GM19372 (cell line): ENCODE measurements around the gene RETREG1.

Experiments used
- ATAC-seq: cut with Tn5 transposase; IDR thresholded peaks from one replicate; pipeline ENCODE4 v1.9.1; 2021; ENCODE audit warnings: mild to moderate bottlenecking, low read depth, moderate library complexity; ENCODE audit not compliant: unreplicated experiment

RETREG1 gene

DNA sequence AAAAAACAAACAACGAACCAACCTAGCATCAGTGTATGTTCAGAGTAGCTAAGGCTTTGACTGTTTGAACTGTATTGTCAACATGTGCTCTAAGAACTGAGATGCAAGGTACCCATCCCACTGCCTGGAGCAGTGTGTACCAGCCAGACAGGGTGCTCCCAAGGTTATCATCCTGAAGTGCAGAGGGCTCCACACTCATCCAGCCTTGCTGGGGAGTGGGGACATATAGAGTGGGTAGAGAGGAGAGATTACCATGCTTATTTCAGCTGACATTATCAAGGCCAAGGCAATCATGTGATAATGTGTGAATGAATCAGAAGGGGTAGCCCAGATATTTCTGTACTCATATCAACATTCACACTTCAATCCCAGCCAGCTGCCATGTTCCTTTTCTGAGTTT is 82.5 kb downstream of the RETREG1 start:
- no peak for ATAC-seq

DNA sequence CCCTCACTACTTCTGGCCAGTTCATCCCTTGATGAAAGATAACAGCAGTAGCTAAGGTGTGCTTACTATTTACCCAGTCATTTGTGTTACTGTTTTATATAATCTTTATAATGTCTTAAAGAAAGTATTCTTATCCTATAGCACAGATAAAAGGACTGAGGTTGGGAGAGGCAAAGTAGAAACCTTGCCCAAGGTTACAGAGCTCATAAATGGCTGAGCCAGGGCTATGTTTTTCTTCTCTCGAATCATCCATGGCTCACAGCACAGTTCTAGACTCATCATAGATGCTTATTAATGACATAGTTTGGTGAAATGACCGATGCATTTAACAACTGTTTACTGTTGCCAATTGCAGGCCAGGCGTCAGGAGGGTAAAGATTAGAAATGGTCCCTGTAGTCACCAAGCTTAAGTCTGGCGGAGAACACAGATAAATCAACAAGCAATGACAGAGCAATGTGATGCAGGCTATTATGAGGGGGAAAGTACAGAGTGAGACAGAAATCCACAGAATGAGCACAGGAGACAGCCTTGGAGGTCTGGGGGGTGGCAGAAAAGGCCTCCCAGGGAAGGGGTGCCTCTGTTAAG is 85.6 kb downstream of the RETREG1 start:
- no peak for ATAC-seq

DNA sequence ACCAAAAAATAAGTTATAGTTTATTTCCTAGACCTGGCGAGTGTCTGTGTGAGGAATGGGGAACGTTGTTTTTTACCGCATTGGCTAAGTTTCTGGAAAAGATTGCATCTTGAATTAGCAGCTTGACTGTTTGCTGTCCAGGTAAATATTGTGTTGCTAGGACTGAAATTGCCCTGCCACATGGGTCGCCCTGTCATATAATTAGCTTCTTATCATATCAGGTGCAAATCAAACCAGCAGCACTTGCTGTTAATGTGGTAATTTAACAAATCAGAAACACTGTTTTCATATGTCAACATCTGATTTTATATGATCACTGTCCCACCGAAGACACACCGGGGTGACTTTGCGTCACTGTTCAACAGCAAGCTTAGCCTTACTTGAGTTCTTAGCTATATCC is 87.5 kb downstream of the RETREG1 start:
- ATAC-seq: no peak

DNA sequence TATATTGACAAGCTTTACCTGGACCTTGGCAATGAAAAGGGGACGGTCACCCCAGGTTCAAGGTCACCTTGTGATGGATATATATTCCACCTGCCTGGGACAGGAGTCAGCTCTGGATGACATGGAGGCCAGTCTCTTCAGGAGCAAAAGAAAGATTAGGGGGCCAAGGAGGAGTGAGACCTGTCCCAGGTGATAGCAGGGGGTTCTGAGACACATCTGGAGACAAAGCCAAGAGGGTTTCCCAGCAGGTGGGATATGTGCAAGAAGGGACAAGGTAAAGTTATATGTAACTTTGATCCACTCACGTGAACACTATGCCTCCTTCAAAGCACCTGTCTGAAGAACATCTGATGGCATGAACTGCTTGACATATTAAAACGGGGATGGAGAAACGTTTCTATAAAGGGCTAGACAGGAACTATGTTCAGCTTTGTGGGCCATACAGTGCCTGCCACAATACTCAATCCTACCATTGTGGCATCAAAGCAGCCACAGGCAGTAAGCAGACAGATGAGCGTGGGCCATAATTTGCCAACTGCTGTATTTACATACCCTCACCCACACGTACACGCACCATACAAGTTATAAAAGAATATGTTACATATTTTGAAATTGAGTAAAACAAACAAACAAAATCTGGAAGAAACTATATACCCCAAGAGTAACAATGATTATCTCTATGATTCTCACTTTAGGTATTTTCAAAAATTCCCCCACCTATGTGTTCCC is 88.3 kb downstream of the RETREG1 start:
- ATAC-seq: no peak

DNA sequence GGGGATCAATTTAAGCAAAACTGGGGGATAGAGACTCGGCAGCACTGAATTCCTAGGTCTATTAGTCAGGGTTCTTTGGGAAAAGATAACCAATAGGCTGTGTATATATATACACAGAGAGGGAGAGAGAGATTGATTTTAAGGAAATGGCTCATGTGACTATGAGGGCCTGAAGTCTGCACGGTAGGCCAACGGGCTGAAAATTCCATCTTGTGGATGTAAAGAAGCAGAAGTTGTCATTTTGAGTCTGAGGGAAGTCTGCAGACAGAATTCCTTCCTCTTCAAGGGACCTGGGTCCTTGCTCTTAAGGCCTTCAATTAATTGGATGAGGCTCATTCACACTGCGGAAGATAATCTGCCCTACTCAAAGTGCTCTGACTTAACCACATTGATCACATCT is 91.1 kb downstream of the RETREG1 start:
- no peak for ATAC-seq

DNA sequence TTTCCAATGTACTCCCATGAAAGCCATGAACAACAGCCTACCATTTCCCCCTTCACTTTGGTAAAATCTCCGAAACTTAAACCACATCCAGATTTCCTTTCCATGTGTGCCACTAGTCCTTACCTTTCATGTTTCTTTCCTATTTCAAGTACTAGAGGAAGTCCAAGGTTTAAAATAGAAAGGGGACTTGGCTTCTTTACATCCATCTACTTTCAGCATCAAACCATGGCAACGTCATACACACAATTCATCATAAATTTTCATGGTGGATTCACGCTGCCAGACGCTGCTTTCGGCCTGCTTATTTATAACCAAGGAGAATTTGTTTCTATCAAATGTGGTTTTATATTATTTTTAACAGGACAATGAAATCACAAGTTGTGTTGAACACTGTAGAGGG is 92.5 kb downstream of the RETREG1 start:
- ATAC-seq: no peak

DNA sequence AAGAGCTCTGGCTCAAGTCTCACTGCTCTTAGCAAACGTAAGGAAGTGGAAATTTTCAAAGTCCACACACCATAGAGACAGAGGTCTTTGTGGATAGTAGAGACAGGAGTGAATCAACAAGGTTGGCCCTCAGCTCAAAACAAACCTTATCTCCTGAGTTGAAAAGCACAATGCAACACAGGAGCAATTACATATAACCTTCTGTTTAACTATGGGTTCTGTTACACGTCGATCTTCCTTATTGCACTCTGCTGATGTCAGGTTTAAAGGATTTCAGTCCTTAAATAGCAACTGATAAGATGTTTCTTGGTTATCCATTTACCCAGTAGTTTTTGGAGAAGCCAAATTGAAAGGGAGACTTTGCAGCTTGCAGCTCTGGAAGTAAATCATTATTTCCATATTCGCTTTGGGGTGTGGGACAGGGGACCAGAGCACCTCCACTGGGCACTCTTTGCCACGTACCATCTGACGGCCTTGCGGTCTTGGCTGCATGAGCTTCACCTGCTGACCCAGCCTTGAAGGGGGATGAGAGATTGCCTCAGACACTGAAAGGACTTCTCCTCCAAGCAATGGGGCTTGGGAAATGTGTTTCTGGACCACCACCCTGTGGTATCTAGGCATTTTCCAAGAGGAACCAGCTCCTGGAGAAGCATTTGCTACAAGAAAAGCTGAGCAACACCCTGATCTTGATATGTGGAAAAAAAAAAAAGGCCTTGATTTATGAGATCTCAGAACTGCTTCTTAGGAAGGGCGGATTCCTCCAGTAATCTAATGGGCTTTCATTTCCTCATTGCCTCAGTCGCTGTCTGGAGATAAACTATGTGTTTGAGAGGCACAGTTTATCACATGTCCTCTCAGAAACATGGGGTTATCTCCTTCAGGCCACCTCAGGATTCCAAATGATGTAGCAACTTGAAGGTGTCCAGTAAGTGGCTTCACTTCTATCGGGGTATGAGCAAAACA is 95.0 kb downstream of the RETREG1 start:
- no peak for ATAC-seq

DNA sequence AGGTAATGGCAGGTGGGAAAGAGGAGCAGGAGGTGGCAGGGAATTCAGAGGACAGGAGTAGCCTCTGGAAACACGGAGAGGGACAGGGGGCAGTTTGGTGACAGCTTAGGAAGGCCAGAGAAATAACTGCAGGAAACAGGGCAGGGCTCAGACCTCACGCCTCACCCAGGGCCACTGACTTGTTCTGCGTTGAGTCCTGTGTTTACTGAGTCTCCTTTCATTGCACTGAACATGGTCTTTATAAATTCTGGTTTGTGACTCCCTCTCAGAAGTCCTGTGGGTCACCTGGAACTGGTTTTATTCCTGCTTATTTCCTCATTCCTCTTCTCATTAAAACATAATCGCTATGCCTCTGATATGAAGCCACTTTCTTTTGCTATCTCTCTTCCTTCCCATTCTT is 96.0 kb downstream of the RETREG1 start:
- no peak for ATAC-seq

DNA sequence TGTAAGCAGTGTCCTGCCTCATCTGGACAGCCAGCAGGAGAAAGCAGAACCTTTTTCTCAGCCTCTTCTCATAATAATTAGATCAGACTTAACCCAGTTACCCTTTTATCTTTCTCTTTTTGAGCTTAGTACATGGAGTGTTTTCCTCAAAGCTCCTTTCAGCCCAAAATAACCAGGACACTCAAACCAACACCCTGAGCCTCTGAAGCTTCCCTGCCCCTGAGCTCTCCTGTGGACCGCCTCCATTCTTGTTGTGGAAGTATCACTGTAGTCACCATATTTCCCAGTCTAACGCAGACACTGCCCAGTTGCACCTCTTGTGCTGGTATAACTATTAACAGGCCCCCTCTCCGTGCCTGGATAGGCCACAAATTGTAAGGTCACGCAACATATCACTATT is 97.4 kb downstream of the RETREG1 start:
- ATAC-seq: no peak

DNA sequence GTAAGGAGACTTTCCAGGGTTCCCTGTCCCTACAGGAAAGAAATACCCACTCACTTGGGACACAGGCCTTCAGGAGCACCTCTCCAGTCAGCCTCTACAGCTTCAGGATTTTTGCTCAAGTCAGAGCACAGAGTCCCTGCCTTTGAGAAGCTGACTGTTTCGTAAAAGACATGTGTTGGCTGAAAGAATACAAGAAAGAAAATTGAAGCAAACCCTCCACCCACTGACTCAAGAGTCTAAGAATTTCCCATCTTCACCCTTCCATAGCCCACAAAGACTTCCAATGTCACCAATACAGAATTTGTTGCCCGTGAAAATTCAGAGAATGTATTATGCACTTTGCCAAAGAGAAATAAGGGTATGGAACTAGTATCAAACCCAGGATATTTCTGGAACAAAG is 98.2 kb downstream of the RETREG1 start:
- no peak for ATAC-seq

DNA sequence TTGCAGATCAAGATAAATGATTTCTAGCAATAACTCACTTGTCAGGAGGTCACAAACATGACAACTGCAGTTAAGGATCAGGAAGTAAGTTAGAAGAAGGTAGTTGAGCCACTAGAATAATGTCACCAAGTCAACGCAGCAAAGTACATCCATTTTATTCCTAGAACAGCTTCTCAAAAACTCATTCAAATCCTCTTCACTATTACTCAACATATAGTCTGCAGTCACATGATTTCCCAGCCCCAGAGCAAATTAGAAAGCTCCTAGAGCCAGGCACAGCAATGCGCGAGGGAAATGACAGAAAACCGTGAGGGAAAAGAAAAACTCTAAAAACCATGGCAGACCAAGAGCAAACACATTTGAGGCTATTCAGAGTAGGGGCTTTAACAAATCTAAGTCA is 101.3 kb downstream of the RETREG1 start:
- no peak for ATAC-seq

DNA sequence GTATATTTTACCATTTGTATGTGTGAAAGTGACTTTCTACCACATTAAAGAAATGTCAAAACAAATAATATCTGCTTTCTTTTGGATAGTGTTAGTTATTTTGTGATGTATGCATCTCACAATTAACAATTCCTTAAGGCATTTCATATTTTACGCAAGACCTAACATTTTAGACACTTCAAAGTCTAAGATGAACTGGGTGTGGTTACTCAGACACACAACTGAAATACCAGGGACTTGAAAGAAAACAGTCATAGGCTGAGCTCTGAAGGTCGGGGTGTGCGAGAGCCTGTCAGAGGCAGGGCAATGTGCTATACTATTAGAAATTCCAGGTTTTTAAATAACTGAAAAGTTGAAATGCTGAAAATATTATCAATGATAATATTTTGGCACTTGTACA is 106.7 kb downstream of the RETREG1 start:
- no peak for ATAC-seq

DNA sequence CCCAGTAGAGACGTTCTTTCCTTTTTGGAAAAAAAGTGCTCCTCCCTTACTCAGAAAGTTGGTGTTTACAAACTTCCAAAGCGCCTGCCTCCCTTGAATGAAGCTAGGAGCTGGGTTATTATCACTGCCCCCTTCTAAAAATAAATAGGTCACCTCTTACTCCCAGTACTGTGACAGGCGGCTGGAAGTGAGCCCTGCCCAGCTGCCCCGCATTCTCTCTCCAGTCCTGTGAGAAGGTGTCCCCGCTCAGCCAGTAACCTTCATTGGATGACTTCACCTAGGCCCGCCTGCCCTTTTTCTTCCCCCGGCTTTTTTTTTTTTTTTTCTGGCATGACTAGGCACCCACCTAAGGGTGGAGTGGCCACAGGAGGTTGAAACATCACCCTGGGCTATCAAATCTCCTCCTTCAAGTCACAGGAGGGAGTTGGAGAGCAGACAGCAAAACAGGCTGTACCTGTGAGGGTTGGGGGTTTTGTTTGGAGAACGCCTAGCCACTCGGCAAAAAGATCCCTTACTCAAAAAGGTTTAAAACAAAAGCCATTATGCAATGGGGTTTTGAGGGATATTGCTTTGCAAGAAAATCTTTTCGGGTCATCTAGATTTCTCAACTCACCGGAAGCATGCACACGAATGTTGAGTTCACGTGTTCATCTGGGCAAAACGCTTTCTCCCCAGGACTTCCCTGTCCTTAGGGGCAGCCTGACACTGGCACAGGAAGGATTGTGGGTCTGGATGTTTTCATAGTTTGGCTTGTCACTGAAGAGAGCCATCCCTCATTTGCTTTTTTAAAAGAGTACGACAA is 107.9 kb downstream of the RETREG1 start:
- no peak for ATAC-seq

DNA sequence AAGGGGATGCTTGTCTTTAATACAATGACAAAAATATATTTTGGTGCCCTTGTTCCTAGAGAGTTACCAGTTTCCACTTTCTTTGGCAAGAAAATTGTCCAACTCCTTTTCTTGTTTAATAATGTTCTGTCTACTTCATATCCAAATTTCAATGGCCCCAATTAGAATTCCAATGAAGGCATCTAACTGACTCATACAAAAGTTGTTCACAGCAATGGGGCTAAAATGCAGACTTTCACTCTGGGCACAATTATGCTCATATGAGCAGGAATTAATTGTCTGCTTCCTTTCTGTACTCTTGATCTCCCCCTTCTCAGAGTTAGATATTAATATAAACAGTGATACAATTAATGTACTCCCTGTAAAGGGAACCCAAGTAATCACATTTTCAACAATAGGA is 109.1 kb downstream of the RETREG1 start:
- no peak for ATAC-seq

DNA sequence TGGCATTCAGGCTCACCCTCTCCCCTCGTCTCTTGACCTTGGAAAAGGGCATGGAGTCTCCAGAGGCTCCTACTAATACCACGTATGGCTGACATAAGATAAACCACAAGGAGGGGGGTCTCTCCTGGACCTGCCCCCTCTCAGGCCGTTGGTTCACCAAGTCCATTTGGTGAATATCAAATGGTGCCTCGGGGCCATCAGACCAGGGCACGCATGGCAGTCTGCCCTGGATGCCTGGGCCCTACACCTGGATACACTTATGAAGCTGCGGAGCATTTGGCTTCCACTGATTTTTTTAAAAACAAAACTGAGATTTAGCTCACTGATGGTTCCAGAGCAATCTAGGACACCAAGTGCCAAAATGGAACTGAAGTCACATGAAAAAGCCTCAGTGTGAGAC is 110.9 kb downstream of the RETREG1 start:
- ATAC-seq: no peak

DNA sequence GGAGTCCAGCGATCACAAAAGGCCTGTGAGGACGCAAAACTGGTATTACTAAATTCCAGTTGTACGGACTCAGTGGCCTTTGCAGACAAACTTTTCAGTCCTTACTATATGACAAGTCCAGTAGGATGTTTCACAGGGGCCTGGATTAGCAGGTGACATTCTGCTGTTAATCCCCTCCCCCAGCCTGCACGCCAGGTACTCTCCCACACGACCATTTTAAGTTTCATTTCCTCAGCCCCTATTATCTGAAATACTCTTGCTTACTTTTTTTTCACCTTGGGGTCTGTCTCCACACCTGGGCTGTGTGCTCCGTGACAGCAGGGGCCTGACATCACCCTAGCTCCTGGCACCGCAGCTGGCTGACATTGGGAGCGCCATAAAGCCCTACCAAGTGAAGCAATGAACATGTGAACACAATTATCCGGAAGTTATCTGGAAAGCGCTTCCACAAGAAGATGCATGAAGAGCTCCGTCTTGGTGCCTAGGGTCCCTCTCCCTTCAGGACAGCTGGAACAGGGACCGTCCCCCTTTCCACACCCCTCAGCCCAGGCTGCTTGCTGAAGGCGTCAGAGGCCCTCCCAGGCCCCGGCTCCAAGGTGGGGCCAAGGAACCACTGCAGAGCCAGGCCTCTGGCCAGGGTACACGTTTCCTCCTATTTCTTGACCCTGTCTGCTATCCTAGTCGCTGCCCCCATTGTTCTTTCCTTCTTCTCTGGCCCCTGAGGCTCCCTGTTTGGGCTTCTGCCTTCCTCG is 111.5 kb downstream of the RETREG1 start:
- no peak for ATAC-seq

DNA sequence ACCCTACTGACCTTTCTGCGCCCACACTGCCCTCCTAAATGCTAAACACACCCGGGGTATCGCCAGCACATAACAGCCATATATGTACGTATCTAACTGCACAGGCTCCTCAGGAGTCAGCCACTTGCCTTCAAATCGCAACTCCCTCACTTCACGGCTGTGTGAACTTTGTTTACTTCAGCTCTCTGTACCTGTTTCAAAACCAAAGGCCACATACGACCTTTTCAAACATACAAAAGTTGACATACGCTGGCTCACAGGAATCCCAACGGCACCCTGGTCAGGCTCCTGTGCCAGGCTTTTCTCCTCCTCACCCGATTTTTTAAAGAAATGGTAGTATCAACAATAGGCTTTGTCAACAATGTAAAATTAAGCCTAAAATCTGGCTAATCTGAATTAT is 112.2 kb downstream of the RETREG1 start:
- no peak for ATAC-seq

DNA sequence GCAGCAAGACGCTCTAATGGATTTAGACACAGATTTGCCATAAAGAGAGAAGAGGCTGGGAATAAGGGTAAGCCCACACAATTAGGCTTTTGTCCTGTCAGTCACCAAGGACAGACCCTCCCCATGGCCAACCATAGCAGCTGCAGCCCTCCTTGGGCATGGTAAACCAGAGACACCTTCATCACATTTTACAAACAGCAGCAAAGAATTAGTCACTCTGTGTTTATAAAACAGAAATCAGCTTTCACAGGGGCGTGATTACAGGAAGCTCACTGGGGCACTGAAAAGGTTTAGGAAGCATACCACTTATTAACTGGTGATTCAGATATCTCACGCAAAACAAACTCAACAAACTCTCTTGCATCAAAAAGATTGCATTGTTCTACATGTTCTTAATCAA is 113.9 kb downstream of the RETREG1 start:
- ATAC-seq: no peak

DNA sequence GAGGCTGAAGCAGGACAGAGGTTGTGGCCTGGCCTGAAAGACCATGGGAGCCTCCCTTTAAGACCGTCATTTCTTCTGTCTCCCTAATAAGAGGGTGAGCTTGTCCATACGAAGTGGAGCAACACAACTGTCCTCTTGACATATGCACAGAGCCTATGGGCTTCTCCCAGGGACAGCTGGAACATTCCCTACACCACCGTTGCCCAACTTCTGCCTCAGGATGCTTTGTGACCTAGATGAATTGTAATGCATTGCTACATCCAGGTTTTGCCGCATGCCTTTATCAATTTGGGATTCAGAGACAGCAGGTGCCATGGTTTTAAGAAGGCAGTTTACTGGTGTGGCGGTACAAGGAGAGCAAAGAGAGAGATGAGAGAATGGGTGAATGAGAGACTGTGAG is 116.8 kb downstream of the RETREG1 start:
- no peak for ATAC-seq

DNA sequence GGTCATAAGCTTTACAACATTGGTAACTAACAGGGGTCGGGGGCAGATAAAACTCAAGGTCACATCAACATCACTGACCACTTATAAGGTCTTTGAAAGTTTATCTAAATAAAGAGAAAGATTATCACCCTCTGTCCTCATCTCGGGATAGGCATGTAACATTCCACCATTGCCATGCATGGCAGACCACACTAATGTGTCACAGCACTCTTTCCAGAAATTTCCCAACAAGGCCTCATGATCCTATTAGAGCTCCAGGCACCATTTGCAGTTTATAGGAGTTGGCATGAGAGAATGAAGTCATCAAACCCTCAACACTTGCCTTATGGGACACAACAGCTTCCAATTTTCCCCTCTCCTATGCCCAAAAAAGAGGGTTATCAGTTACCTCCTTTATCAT is 119.3 kb downstream of the RETREG1 start:
- no peak for ATAC-seq
